ENCODE results near the gene SMARCA1.
"Not testable (repeated sequence)": the region's sequence is repeated elsewhere in the genome, so short reads cannot be mapped to it uniquely, and the experiment has no call there.

SMARCA1 gene

GRCh38 chrX:129523079-129523911, at the start of gene SMARCA1:
Gene SMARCA1 (minus strand): TSS chrX:129523490. CDS start chrX:129523370, 120 bp downstream.
- DNase-seq (ENCODE audit: low spot score): peak; percentile 69

GRCh38 chrX:129572422-129572821, 49.1 kb upstream of the SMARCA1 start:
- no peak for DNase-seq (ENCODE audit: low spot score)

- no peak for DNase-seq (ENCODE audit: low spot score)
These were observed 45.1 kb upstream of the SMARCA1 start for GRCh38 chrX:129568349-129568748.

- no peak for DNase-seq (ENCODE audit: low spot score)
These were observed 42.8 kb upstream of the SMARCA1 start for GRCh38 chrX:129566073-129566472.

- DNase-seq (ENCODE audit: low spot score): no peak
These were observed 41.9 kb upstream of the SMARCA1 start for GRCh38 chrX:129565046-129565650.

GRCh38 chrX:129564345-129564744, 41.1 kb upstream of the SMARCA1 start:
- DNase-seq (ENCODE audit: low spot score): not testable (repeated sequence)

GRCh38 chrX:129561453-129561852, 38.2 kb upstream of the SMARCA1 start:
- DNase-seq (ENCODE audit: low spot score): no peak

GRCh38 chrX:129559783-129560182, 36.5 kb upstream of the SMARCA1 start:
- DNase-seq (ENCODE audit: low spot score): no peak

GRCh38 chrX:129557844-129558480, 34.7 kb upstream of the SMARCA1 start:
- DNase-seq (ENCODE audit: low spot score): no peak

- no peak for DNase-seq (ENCODE audit: low spot score)
These were observed 33.6 kb upstream of the SMARCA1 start for GRCh38 chrX:129556806-129557315.

- not testable (repeated sequence) for DNase-seq (ENCODE audit: low spot score)
These were observed 31.5 kb upstream of the SMARCA1 start for GRCh38 chrX:129554816-129555215.

GRCh38 chrX:129553619-129554288, 30.5 kb upstream of the SMARCA1 start:
- no peak for DNase-seq (ENCODE audit: low spot score)

- DNase-seq (ENCODE audit: low spot score): no peak
These were observed 25.8 kb upstream of the SMARCA1 start for GRCh38 chrX:129549124-129549523.

GRCh38 chrX:129545408-129545807, 22.1 kb upstream of the SMARCA1 start:
- DNase-seq (ENCODE audit: low spot score): no peak

GRCh38 chrX:129544780-129545179, 21.5 kb upstream of the SMARCA1 start:
- no peak for DNase-seq (ENCODE audit: low spot score)

- DNase-seq (ENCODE audit: low spot score): peak; percentile 39
These were observed 17.5 kb upstream of the SMARCA1 start for GRCh38 chrX:129540722-129541184.

GRCh38 chrX:129540068-129540653, 16.9 kb upstream of the SMARCA1 start, which contains the start of gene OCRL:
Gene OCRL (plus strand): TSS chrX:129540259. CDS start chrX:129540440, 181 bp downstream.
- peak; percentile 79 for DNase-seq (ENCODE audit: low spot score)

- DNase-seq (ENCODE audit: low spot score): no peak
These were observed 11.7 kb upstream of the SMARCA1 start for GRCh38 chrX:129534816-129535578.

GRCh38 chrX:129531132-129531531, 7.8 kb upstream of the SMARCA1 start:
- no peak for DNase-seq (ENCODE audit: low spot score)

GRCh38 chrX:129530410-129530809, 7.1 kb upstream of the SMARCA1 start:
- no peak for DNase-seq (ENCODE audit: low spot score)
